GM12892 (cell line): ENCODE measurements around the gene MYG1. TPM values are rescaled to one million over a fixed set of nuclear protein-coding genes. Genes with fewer than 3 reads are reported as not detected.

ENCODE experiments used
- DNase-seq: peaks from one replicate; pipeline ENCODE4 v3.0.0; 2011; ENCODE audit not compliant: insufficient read length
- FAIRE-seq: peaks from 2 replicates; lab custom pipeline; 2011; peaks lifted over from hg19 to GRCh38; lab: Jason Lieb, UNC
- POLR2A ChIP-seq: IDR thresholded peaks from 2 replicates; pipeline ENCODE4 v1.6.1; 2011; ENCODE audit warnings: low read depth, low read length, control low read depth
- POLR2AphosphoS5 ChIP-seq: IDR thresholded peaks from 2 replicates; pipeline ENCODE4 v1.6.1; 2011; ENCODE audit warnings: low read depth, low read length, control low read depth
- TAF1 ChIP-seq: IDR thresholded peaks from 2 replicates; pipeline ENCODE4 v1.6.1; 2011; ENCODE audit warnings: low read depth, mild to moderate bottlenecking, control low read depth, low read length, borderline replicate concordance
- polyA plus RNA-seq: library from polyadenylated mRNA; unstranded; fragments of >200 nt; gene quantifications from one replicate; pipeline ENCODE4 v1.2.1, GENCODE V29; 2012; ENCODE audit warnings: missing spikeins, inconsistent platforms; ENCODE audit not compliant: missing spikeins

The MYG1 gene
- 35.2 TPM for polyA plus RNA-seq

GRCh38 chr12:53299454-53300180 lies at the start of gene MYG1:
Gene MYG1 (plus strand): TSS chr12:53299695. CDS start chr12:53299738, 43 bp downstream.
- TF ChIP-seq POLR2A (peak; percentile 89), POLR2AphosphoS5 (peak; percentile 91), TAF1 (no peak)
- DNase-seq (peak; percentile 81), FAIRE-seq (peak; percentile 94)

DNA sequence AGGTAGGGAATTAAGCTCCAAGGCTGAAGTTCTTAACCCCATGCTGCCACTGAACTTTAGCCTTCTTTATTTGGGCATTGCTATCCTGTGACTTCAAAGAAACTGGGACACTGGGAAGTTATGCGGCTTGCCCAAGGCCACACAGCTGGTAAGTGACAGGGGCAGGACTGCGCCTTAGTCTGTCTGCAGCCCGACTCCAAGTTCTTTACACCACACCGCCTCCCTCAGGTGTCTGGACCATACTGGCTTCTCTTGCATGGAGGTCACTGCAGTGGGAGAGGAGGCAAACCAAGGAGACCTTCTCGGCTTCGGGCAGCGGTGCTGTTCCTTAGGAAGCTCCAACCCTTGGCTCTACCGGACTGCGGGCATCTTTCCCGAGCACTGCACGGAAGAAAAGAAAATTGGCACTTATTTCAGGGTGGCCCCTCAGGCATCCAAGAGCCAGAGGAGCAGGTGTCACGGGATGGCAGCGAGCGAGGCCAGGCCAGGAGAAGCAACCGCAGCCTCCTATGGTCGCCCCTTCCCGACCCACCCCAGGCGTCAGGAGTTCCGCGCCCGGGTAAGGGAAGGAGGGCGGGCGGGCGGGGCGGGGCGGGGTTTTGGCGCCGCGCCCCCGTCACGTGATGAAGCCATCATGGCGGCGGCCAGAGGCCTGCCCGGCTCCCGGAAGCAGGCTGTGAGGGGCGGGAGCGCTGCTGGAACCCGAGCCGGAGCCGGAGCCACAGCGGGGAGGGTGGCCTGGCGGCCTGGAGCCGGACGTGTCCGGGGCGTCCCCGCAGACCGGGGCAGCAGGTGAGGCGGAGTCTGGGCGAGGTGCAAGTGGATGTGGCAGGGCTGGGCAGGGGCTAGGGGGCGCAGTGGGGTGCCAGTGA lies 47.8 kb upstream of the MYG1 start:
- FAIRE-seq (peak; percentile 17), DNase-seq (peak; percentile 95)
- peak; percentile 74 for TF ChIP-seq POLR2A
- TF ChIP-seq POLR2AphosphoS5, result peak; percentile 19; the same call in 1 of the 2 replicates
- no peak for TF ChIP-seq TAF1

GRCh38 chr12:53252349-53252916 lies 47.1 kb upstream of the MYG1 start:
- peak; percentile 40 for FAIRE-seq
- DNase-seq, result no peak
- TF ChIP-seq TAF1 (no peak), POLR2A (no peak), POLR2AphosphoS5 (no peak)

DNA sequence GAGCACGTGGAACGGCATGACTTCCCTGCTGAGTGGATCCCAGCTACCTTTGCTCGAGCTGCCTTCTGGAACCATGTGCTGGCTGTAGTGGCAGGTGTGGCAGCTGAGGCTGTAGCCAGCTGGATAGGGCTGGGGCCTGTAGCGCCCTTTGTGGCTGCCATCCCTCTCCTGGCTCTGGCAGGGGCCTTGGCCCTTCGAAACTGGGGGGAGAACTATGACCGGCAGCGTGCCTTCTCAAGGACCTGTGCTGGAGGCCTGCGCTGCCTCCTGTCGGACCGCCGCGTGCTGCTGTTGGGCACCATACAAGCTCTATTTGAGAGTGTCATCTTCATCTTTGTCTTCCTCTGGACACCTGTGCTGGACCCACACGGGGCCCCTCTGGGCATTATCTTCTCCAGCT lies 46.2 kb upstream of the MYG1 start:
- no peak for DNase-seq
- no peak for FAIRE-seq
- no peak for TF ChIP-seq TAF1
- no peak for TF ChIP-seq POLR2AphosphoS5
- no peak for TF ChIP-seq POLR2A

GRCh38 chr12:53254816-53255545 lies 44.5 kb upstream of the MYG1 start:
- no peak for DNase-seq
- no peak for FAIRE-seq
- TF ChIP-seq POLR2AphosphoS5 (no peak), POLR2A (no peak), TAF1 (no peak)

- TF ChIP-seq POLR2A, result no peak
- TF ChIP-seq POLR2AphosphoS5, result no peak
- no peak for TF ChIP-seq TAF1
- no peak for DNase-seq
- FAIRE-seq, result no peak
Observed at GRCh38 chr12:53255996-53256395, 43.5 kb upstream of the MYG1 start.

DNA sequence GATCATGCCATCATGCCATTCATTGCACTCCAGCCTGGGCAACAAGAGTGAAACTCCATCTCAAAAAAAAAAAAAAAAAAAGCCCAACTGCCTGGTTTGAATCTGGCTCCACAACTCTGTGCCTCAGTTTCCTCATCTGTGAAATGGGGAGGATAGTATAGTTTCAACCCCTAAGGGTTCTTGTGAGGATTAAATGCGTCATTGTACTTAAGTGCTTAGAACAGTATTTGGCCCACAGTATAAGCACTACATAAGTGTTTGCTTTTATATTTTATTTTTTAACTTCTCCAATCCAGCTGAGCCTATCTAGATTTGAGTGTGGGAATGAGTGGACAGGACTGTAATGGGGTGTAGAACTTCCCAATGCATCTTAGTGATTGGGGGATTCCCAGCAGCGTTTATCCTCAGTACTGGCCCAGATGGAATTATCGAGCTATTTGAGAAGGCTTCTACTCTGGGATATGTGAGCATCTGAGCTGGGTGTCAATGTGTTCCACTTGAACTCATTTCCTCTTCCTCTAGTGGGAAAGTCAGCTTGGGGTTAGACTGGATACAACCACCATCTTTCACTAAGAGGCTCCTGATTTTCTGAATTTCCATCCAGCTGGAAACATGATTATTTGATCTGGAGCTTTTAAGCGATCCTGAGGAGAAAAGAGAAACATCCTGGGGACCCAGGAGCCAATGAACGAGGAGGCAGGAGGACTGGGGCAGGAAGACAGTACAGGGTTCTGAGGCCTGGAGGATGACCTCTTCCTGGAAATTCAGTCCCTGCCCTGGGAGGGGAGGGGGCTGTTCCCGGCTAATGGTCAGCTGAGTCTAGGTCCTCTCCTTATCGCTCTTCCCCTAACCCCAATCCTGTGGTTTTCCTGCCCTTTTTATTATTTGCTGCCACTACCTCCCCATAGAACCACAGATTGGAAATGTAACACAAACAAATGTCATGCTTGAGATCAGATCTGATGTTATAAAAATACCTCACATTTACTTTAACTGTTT lies 40.7 kb upstream of the MYG1 start:
- TF ChIP-seq POLR2A, result no peak
- FAIRE-seq (no peak), DNase-seq (no peak)

DNA sequence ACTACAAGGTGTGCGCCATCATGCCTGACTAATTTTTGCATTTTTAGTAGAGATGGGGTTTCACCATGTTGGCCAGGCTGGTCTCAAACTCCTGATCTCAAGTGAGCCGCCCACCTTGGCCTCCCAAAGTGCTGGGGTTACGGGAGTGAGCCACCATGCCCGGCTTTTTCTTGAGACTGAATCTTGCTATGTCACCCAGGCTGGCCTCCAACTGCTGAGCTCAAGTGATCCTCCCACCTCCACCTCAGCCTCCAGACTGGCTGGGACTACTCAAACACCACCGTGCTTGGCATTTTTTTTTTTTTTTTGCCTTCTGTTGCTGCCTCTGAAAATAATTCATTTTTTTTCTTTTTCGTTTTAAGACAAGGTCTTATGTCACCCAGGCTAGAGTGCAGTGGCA lies 39.6 kb upstream of the MYG1 start:
- TF ChIP-seq POLR2AphosphoS5 (no peak), POLR2A (no peak), TAF1 (no peak)
- FAIRE-seq (no peak), DNase-seq (no peak)

GRCh38 chr12:53265783-53266182 lies 33.7 kb upstream of the MYG1 start:
- DNase-seq, result no peak
- no peak for FAIRE-seq
- no peak for TF ChIP-seq TAF1
- no peak for TF ChIP-seq POLR2A
- no peak for TF ChIP-seq POLR2AphosphoS5

GRCh38 chr12:53267306-53267998 lies 32.0 kb upstream of the MYG1 start:
- no peak for TF ChIP-seq TAF1
- TF ChIP-seq POLR2A, result peak; percentile 9; the same call in 1 of the 2 replicates
- no peak for DNase-seq
- FAIRE-seq, result no peak
